ENCODE results near the gene PRDX5.

Gene PRDX5

GRCh38 chr11:64290352-64291261, 27.3 kb upstream of the PRDX5 start:
- DNase-seq: no peak

- DNase-seq: no peak
Measured at GRCh38 chr11:64291262-64291751, 26.6 kb upstream of the PRDX5 start, which contains the start of gene KCNK4. Gene KCNK4 (plus strand): TSS chr11:64291302. CDS start chr11:64293019, 1,717 bp downstream.

GRCh38 chr11:64291752-64292459, 26.0 kb upstream of the PRDX5 start:
- no peak for DNase-seq

- DNase-seq: no peak
Measured at GRCh38 chr11:64292460-64293254, 25.3 kb upstream of the PRDX5 start.

GRCh38 chr11:64294774-64295173, 23.1 kb upstream of the PRDX5 start:
- DNase-seq: no peak

GRCh38 chr11:64295760-64296159, 22.2 kb upstream of the PRDX5 start:
- DNase-seq: no peak

- no peak for DNase-seq
Measured at GRCh38 chr11:64296236-64296635, 21.7 kb upstream of the PRDX5 start.

- DNase-seq: no peak
Measured at GRCh38 chr11:64296830-64297698, 20.9 kb upstream of the PRDX5 start.

- no peak for DNase-seq
Measured at GRCh38 chr11:64297699-64298358, 20.1 kb upstream of the PRDX5 start.

- no peak for DNase-seq
Measured at GRCh38 chr11:64298966-64299846, 18.7 kb upstream of the PRDX5 start.

GRCh38 chr11:64299847-64300648, 17.9 kb upstream of the PRDX5 start, which contains the start of gene CATSPERZ:
Gene CATSPERZ (plus strand): TSS chr11:64300358. CDS start chr11:64300411, 53 bp downstream.
- DNase-seq: no peak

GRCh38 chr11:64303109-64304031, 14.6 kb upstream of the PRDX5 start:
- no peak for DNase-seq

- no peak for DNase-seq
Measured at GRCh38 chr11:64304032-64304315, 13.9 kb upstream of the PRDX5 start.

GRCh38 chr11:64304316-64305072, 13.4 kb upstream of the PRDX5 start:
- DNase-seq: peak; percentile 85 to 94

GRCh38 chr11:64305075-64305690, 12.7 kb upstream of the PRDX5 start, which contains the start of gene ESRRA:
Gene ESRRA (plus strand): TSS chr11:64305524. CDS start chr11:64307180, 1,656 bp downstream.
- peak; percentile 94 to 100 for DNase-seq

- no peak for DNase-seq
Measured at GRCh38 chr11:64305691-64306562, 12.0 kb upstream of the PRDX5 start.
